Measurements from ENCODE around the gene CASP10. TPM values are rescaled to one million over a fixed set of nuclear protein-coding genes. Genes with fewer than 3 reads are reported as not detected.

CASP10 gene, protein sequence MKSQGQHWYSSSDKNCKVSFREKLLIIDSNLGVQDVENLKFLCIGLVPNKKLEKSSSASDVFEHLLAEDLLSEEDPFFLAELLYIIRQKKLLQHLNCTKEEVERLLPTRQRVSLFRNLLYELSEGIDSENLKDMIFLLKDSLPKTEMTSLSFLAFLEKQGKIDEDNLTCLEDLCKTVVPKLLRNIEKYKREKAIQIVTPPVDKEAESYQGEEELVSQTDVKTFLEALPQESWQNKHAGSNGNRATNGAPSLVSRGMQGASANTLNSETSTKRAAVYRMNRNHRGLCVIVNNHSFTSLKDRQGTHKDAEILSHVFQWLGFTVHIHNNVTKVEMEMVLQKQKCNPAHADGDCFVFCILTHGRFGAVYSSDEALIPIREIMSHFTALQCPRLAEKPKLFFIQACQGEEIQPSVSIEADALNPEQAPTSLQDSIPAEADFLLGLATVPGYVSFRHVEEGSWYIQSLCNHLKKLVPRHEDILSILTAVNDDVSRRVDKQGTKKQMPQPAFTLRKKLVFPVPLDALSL
- 28.2 and 34.0 TPM in 2 replicates for total RNA-seq

GRCh38 chr2:201182650-201183364 lies at the start of gene CASP10:
Gene CASP10, plus strand, starts transcription at chr2:201183141. Its CDS starts 2,637 bp downstream, at chr2:201185778.

DNA sequence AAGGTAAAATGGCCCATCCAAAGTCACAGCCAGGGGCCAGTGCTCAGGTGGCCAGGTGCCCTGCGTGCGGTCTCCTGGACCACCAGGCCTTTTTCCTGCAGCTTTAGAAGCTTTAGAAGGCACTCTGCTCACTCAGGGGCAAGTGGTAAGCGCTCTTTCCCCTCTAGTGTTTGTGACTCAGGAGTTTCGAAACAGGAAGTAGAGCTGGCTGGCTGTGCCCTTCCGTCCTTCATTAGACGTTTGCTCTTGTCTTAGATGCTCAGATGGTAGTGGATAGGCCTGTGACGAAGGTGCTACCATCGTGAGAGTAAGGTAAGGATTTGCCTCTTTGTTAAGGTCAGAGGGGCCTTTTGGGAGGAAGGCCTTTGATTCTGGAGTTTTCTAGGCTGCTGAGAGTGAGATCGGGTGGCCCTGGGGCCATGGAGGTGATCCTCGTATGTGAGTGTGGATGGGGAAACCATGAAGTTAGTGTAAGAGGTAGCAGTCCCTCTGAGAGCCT lies 77.4 kb downstream of the CASP10 start, which contains the start of gene CASP8:
TSS of gene CASP8 (plus strand) at position 235 of the 499 bp plus-strand sequence. CDS start 5,951 bp downstream, outside the sequence.

Other genes starting within 250 kb of the CASP10 start
- 14.6 and 16.9 TPM in 2 replicates for gene ORC2, start 219.5 kb upstream of the CASP10 start, total RNA-seq
- gene HYCC2, start 111.5 kb upstream of the CASP10 start, total RNA-seq: 4.5 and 8.1 TPM in 2 replicates
- gene NDUFB3, start 111.1 kb upstream of the CASP10 start, total RNA-seq: 112 and 133 TPM in 2 replicates
- gene CFLAR, start 67.0 kb upstream of the CASP10 start, total RNA-seq: 185 and 191 TPM in 2 replicates
- gene CASP8, start 77.4 kb downstream of the CASP10 start, total RNA-seq: 21.0 and 22.8 TPM in 2 replicates
- 0.44 TPM in 1 of 2 replicates, not detected in the other for gene FLACC1, start 174.2 kb downstream of the CASP10 start, total RNA-seq